Vagina (tissue), 2 donors: ENCODE results near the gene TAGAP.

Source experiments
- CTCF ChIP-seq, 3 experiments: fragments of 450-650 bp in 2 of 3; fragments of 200-600 bp in 1 of 3; sonication (generic) in 1 of 3; IDR thresholded peaks; one replicate each; pipeline ENCODE4 v1.5.1; 2017 to 2019; ENCODE audit warnings: antibody characterized with exemption in 3 of 3, mild to moderate bottlenecking in 2 of 3, moderate library complexity in 2 of 3
- POLR2A ChIP-seq, 2 donors: fragments of 450-650 bp; IDR thresholded peaks; one replicate each; pipeline ENCODE4 v1.6.1; 2017; ENCODE audit warnings: antibody characterized with exemption in 2 of 2, mild to moderate bottlenecking in 2 of 2, moderate library complexity in 2 of 2
- POLR2AphosphoS5 ChIP-seq, 2 donors: sonication (generic); formaldehyde crosslinking; IDR thresholded peaks; one replicate each; pipeline ENCODE4 v1.9.0; 2017; ENCODE audit warnings: antibody characterized with exemption in 2 of 2, mild to moderate bottlenecking in 2 of 2, low read depth in 1 of 2; ENCODE audit not compliant: insufficient read depth in 1 of 2

GRCh38 chr6:159014406-159014805, 30.4 kb downstream of the TAGAP start:
- no peak for TF ChIP-seq CTCF (IDR thresholded peaks at IDR 0.05)
- no peak for TF ChIP-seq POLR2AphosphoS5 (IDR thresholded peaks at IDR 0.05; ENCODE audit: insufficient read depth in 1 of 2, low read depth in 1 of 2)
- no peak for TF ChIP-seq POLR2A (IDR thresholded peaks at IDR 0.05)
